WERI-Rb-1 (cell line): ENCODE data around the gene LLCFC1.

Source experiments
- DNase-seq: peaks from one replicate; pipeline ENCODE4 v3.0.0-alpha.2; 2020
- H3K27ac ChIP-seq: fragments of 250-450 bp; sonication (Bioruptor Pico); 2 replicates; pipeline ENCODE4 v1.5.1; 2020; ENCODE audit warnings: mild to moderate bottlenecking, moderate library complexity
- H3K27me3 ChIP-seq: fragments of 250-450 bp; sonication (Bioruptor Pico); 2 replicates; pipeline ENCODE4 v1.5.1; 2021; ENCODE audit warnings: mild to moderate bottlenecking, low read depth, moderate library complexity; ENCODE audit not compliant: insufficient read depth, severe bottlenecking
- H3K36me3 ChIP-seq: fragments of 250-450 bp; sonication (Bioruptor Pico); 2 replicates; pipeline ENCODE4 v1.5.1; 2020; ENCODE audit warnings: mild to moderate bottlenecking, moderate library complexity
- H3K4me3 ChIP-seq: 2 replicates; pipeline ENCODE4 v1.5.1; 2011; ENCODE audit warnings: low read depth, mild to moderate bottlenecking, control low read depth, low read length
- H3K9me3 ChIP-seq: fragments of 250-450 bp; sonication (Bioruptor Pico); 2 replicates; pipeline ENCODE4 v1.5.1; 2021; ENCODE audit warnings: mild to moderate bottlenecking, moderate library complexity; ENCODE audit not compliant: severe bottlenecking
- TF ChIP-seq, protein P1 (sequence below): IDR thresholded peaks from 2 replicates; pipeline ENCODE4 v1.5.1; 2011; ENCODE audit warnings: low read depth, mild to moderate bottlenecking, control low read depth, inconsistent platforms, low read length

LLCFC1 gene

DNA sequence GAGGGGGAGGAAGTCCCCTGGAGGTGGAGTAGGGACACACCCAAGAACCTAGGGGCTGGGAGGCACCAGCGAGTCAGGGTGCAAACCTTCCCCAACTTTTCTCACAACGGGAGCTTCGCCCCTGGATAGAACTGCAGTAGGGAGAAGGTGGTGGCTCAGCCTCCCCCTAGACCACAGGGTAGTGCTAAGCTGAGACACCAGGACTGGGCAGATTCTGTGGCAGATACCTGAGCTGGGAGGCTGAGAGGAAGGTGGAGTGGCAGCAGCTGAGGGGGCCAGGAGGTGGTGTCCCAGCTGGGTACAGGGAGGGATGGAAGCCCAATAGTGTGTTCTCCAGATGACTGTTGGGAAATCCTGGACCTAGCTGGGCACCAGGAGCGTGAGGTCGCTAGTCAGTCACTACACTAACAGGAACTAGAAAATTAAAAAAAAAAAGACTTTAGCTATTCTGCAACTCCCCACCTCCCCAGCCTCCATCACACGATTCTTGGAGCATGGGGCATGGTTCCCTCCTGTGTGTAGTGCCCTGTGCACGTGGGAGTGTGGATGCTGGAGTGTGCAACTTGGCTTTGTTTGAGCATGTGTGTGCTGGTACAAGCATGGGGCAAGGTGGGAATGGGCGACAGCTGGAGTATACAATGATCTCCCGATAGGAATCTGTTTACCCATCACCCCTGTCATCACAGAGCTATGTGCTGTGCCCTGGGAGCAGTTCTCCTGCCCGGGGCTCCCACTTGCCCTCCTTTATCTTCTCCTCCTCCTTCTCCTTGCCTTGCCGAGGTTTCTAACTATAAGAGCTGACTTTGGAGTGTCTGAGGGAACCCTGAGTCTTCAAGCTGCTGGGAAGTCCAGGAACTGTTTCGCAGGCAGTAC lies 44.9 kb upstream of the LLCFC1 start:
- no peak for DNase-seq

DNA sequence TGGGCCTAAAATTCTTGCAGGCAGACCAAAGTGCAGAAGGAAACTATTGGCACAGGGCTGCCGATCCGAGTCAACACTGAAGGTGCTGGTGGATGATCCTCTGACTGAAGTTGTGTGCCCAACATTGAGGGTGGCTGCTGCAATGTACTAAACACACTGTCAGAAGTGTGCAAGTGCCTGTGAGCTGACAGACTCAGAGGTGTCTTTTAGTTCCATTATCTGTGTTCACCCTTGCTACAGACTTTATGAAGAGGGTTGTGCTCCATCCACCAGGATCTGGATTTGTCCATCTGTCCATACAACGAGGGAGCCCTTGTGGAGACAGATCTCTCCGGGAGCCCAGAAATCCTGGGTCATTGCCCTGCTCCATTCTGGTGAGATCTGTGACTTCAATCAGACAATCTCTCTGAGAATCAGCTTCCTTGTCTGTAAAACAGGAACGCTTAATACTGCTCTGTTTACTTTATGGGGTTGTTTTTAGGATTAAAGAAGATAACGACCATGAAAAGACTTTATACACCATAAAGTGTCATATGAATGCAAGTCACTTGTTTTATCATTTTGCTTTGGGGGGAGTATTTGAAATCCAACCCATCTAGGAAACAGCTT lies 44.2 kb upstream of the LLCFC1 start:
- Histone ChIP-seq H3K27me3 (no peaks in the 10 kb centered on the region), H3K27ac (no peak overlapping the region)
- TF ChIP-seq, protein P1, sequence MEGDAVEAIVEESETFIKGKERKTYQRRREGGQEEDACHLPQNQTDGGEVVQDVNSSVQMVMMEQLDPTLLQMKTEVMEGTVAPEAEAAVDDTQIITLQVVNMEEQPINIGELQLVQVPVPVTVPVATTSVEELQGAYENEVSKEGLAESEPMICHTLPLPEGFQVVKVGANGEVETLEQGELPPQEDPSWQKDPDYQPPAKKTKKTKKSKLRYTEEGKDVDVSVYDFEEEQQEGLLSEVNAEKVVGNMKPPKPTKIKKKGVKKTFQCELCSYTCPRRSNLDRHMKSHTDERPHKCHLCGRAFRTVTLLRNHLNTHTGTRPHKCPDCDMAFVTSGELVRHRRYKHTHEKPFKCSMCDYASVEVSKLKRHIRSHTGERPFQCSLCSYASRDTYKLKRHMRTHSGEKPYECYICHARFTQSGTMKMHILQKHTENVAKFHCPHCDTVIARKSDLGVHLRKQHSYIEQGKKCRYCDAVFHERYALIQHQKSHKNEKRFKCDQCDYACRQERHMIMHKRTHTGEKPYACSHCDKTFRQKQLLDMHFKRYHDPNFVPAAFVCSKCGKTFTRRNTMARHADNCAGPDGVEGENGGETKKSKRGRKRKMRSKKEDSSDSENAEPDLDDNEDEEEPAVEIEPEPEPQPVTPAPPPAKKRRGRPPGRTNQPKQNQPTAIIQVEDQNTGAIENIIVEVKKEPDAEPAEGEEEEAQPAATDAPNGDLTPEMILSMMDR, result no peak

More for the DNA sequence above, 44.9 kb upstream of the LLCFC1 start:
- Histone ChIP-seq H3K9me3 (no peaks in the 10 kb centered on the region), H3K27me3 (no peaks in the 10 kb centered on the region), H3K36me3 (no peaks in the 10 kb centered on the region), H3K4me3 (no peak overlapping the region), H3K27ac (no peak overlapping the region)
- TF ChIP-seq, protein P1, result no peak

DNA sequence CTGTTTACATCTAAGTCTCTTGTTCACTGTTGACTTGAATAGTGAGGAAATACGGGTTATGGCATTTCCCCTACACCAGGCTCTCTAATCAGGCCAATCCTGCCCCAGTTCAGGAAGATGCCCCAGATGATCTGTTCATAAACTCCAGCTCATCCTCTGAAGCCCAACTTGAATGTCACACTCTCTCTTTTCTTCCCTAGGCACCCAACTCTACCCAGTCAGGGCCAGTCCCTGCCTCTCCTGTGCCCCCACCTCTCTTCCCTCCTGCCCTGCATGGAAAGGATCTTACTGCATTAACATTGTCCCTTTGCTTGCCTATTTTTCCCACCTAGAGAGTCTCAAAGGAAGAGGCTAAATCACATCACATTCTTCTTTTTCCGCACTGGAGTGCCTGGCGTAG lies 43.1 kb upstream of the LLCFC1 start:
- Histone ChIP-seq H3K27me3 (no peaks in the 10 kb centered on the region), H3K9me3 (no peaks in the 10 kb centered on the region), H3K36me3 (no peaks in the 10 kb centered on the region), H3K4me3 (no peak overlapping the region), H3K27ac (no peak overlapping the region; the same call in 1 of the 2 replicates)
- DNase-seq, result no peak
- TF ChIP-seq, protein P1, result no peak

More for the DNA sequence above, 44.2 kb upstream of the LLCFC1 start:
- Histone ChIP-seq H3K9me3 (no peaks in the 10 kb centered on the region), H3K36me3 (no peaks in the 10 kb centered on the region), H3K4me3 (no peak overlapping the region)
- no peak for DNase-seq

DNA sequence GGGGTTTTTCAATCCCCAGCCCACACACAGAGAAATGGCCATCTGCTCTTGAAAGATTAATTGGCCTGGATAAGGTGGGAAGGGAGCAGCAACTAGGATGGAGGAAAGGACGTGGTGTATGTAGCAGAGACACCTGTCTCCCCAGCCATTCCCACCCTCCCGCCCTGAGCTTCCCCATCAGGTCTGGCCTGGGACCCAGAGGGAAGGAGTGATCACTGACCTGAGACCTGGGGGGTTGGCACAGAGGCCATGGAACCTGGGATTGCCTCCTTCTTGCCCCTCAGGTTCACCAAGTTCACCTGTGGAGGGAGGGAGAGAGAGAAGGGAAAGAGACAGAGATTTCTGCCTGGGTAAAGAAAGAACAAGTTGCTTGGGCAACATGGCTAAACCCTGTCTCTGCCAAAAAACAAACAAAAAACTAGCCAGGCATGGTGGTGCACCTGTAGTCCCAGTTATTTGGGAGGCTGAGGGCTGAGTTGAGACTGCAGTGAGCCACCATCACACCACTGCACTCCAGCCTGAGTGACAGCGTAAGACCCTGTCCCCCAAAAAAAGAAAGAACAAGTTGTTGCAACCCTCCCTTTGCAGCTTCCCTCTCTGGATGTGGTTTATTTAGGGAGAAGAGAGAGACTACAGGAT lies 42.4 kb upstream of the LLCFC1 start:
- H3K4me3 ChIP-seq, result no peak overlapping the region
- no peaks in the 10 kb centered on the region for H3K27me3 ChIP-seq
- TF ChIP-seq, protein P1, result no peak
- no peaks in the 10 kb centered on the region for H3K36me3 ChIP-seq
- no peaks in the 10 kb centered on the region for H3K9me3 ChIP-seq
- no peak for DNase-seq
- no peak overlapping the region for H3K27ac ChIP-seq

DNA sequence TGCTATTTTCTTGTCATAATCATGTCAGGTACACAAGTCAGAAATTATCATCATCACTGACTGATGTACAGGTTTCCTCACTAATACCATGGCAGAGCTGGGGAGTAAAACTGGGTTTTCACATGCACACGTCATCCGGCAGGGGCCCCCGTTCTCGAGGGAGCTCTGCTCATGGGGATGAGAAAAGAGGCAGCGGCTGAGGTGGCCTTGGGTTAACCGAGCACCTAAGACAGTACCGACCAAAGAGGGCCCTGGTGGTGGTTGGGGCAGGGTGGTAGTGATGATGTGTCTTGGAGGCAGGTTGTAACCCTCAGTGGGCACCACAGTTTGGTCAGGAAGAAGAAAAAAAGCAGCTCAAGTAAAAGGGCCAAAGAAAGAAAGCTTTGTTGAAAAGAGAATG lies 41.6 kb upstream of the LLCFC1 start:
- no peaks in the 10 kb centered on the region for H3K36me3 ChIP-seq
- H3K4me3 ChIP-seq, result no peak overlapping the region
- no peak overlapping the region for H3K27ac ChIP-seq
- DNase-seq, result no peak
- H3K27me3 ChIP-seq, result no peaks in the 10 kb centered on the region
- TF ChIP-seq, protein P1, result no peak
- H3K9me3 ChIP-seq, result no peaks in the 10 kb centered on the region
